Choroid plexus epithelial cell (primary cell): ENCODE results near the gene FRMPD2.

Experiments
- DNase-seq: peaks from one replicate; pipeline ENCODE4 v3.0.0-alpha.2; 2010; ENCODE audit warnings: low read depth
- H3K4me3 ChIP-seq: 2 replicates; pipeline ENCODE4 v1.5.1; 2011; ENCODE audit warnings: low read depth, mild to moderate bottlenecking, control low read depth, low read length, moderate library complexity
- CTCF ChIP-seq: conservative IDR thresholded peaks from 2 replicates; pipeline ENCODE4 v1.5.1; 2011; ENCODE audit warnings: low read depth, mild to moderate bottlenecking, control low read depth, inconsistent platforms, low read length, moderate library complexity

FRMPD2 gene

GRCh38 chr10:48239618-48240017 is 34.9 kb downstream of the FRMPD2 start:
- H3K4me3 ChIP-seq, result no peak overlapping the region
- no peak for DNase-seq
- TF ChIP-seq CTCF, result no peak

GRCh38 chr10:48238826-48239520 is 35.5 kb downstream of the FRMPD2 start:
- no peak for TF ChIP-seq CTCF

GRCh38 chr10:48237259-48238250 is 36.9 kb downstream of the FRMPD2 start:
- H3K4me3 ChIP-seq, result no peak overlapping the region
- no peak for DNase-seq
- TF ChIP-seq CTCF, result no peak

More at GRCh38 chr10:48238826-48239520, 35.5 kb downstream of the FRMPD2 start:
- no peak for DNase-seq
- no peak overlapping the region for H3K4me3 ChIP-seq

GRCh38 chr10:48236199-48236621 is 38.3 kb downstream of the FRMPD2 start:
- H3K4me3 ChIP-seq, result no peak overlapping the region
- no peak for DNase-seq
- no peak for TF ChIP-seq CTCF

- DNase-seq, result no peak
- H3K4me3 ChIP-seq, result no peak overlapping the region
- TF ChIP-seq CTCF, result no peak
Observed at GRCh38 chr10:48235501-48235900, 39.0 kb downstream of the FRMPD2 start.

GRCh38 chr10:48234787-48235186 is 39.7 kb downstream of the FRMPD2 start:
- DNase-seq, result no peak
- no peak overlapping the region for H3K4me3 ChIP-seq
- TF ChIP-seq CTCF, result no peak
